GM12878 (cell line): ENCODE data around the gene FGR. TPM values are rescaled to one million over a fixed set of nuclear protein-coding genes. Genes with fewer than 3 reads are reported as not detected.

Experiments used
- ATAC-seq: fragments of 200-7000 bp; cut with Tn5 transposase; 3 replicates; pipeline ENCODE4 v1.9.1; 2020; ENCODE audit warnings: mild to moderate bottlenecking, moderate library complexity
- BruUV-seq: library from RNA; stranded (reverse); fragments of 400-500 nt; replicated peaks from 2 replicates; lab custom pipeline; 2021; lab: Mats Ljungman, UMichigan
- CTCF ChIA-PET: fragments of 300-600 bp; sonication (Branson Sonifier 250); formaldehyde crosslinking; extraction: SDS; loops from one replicate; lab custom pipeline; 2021; ENCODE audit warnings: inconsistent platforms; lab: Yijun Ruan, JAX
- POLR2A ChIA-PET: fragments of 350-600 bp; formaldehyde crosslinking; extraction: SDS; loops from one replicate; lab custom pipeline; 2021; ENCODE audit warnings: inconsistent platforms; lab: Charles Lee
- RAD21 ChIA-PET: fragments of 300-600 bp; sonication (Branson Sonifier 250); formaldehyde crosslinking; loops from one replicate; lab custom pipeline; 2023; ENCODE audit warnings: antibody characterized with exemption; ENCODE audit not compliant: unreplicated experiment; lab: Charles Lee
- SMC1A ChIA-PET: fragments of 300-600 bp; sonication (Branson Sonifier 250); formaldehyde crosslinking; loops from one replicate; lab custom pipeline; 2023; ENCODE audit not compliant: unreplicated experiment, uncharacterized antibody; lab: Charles Lee
- DNase-seq: peaks from one replicate; pipeline ENCODE4 v3.0.0-alpha.2; 2011; ENCODE audit warnings: low read depth, low spot score
- FAIRE-seq: peaks from 3 replicates; lab custom pipeline; 2011; peaks lifted over from hg19 to GRCh38; lab: Jason Lieb, UNC
- H2AFZ ChIP-seq: 2 replicates; pipeline ENCODE4 v1.6.0; 2011; ENCODE audit warnings: low read depth, low read length, control low read depth; ENCODE audit not compliant: control insufficient read depth
- H3K27ac ChIP-seq: 2 replicates; pipeline ENCODE4 v1.5.1; 2011; ENCODE audit warnings: control low read depth; ENCODE audit not compliant: control insufficient read depth, insufficient read depth
- H3K27me3 ChIP-seq, 2 experiments: replicated peaks in 1 of 2; 2 replicates each; pipeline versions ENCODE4 v1.6.0 to v1.6.1; 2011; ENCODE audit warnings: low read length in 1 of 2; ENCODE audit not compliant: control insufficient read depth in 2 of 2, insufficient read depth in 2 of 2
- H3K36me3 ChIP-seq, 2 experiments: 2 replicates each; pipeline ENCODE4 v1.5.1; 2011; ENCODE audit warnings: low read length in 1 of 2; ENCODE audit not compliant: control insufficient read depth in 2 of 2, insufficient read depth in 2 of 2
- H3K4me1 ChIP-seq: 2 replicates; pipeline ENCODE4 v1.6.1; 2011; ENCODE audit warnings: mild to moderate bottlenecking, low read length, moderate library complexity, mixed read lengths; ENCODE audit not compliant: control insufficient read depth, insufficient read depth
- H3K4me2 ChIP-seq: 2 replicates; pipeline ENCODE4 v1.6.0; 2011; ENCODE audit warnings: control low read depth; ENCODE audit not compliant: control insufficient read depth, insufficient read depth
- H3K4me3 ChIP-seq: fragments of 200-600 bp; sonication (generic); 2 replicates; pipeline ENCODE4 v1.5.1; 2016
- H3K79me2 ChIP-seq: 2 replicates; pipeline ENCODE4 v1.6.0; 2011; ENCODE audit warnings: low read length; ENCODE audit not compliant: control insufficient read depth, insufficient read depth
- H3K9ac ChIP-seq: 2 replicates; pipeline ENCODE4 v1.8.0; 2011; ENCODE audit warnings: low read length, control low read depth, mixed read lengths; ENCODE audit not compliant: control insufficient read depth, insufficient read depth
- H3K9me3 ChIP-seq: replicated peaks from 3 replicates; pipeline ENCODE4 v1.5.1; 2011; ENCODE audit warnings: mild to moderate bottlenecking, low read length; ENCODE audit not compliant: control insufficient read depth, insufficient read depth
- H4K20me1 ChIP-seq: 2 replicates; pipeline ENCODE4 v1.6.0; 2011; ENCODE audit not compliant: control insufficient read depth, insufficient read depth
- ASH2L ChIP-seq: fragments of 300-600, 200-600 bp; sonication (generic); IDR thresholded peaks from 2 replicates; pipeline ENCODE4 v1.6.1; 2017; ENCODE audit warnings: low read depth, mild to moderate bottlenecking, borderline replicate concordance
- CBX5 ChIP-seq: sonication (generic); IDR thresholded peaks from 2 replicates; pipeline ENCODE4 v1.6.1; 2016; ENCODE audit warnings: low read depth, moderate library complexity, mild to moderate bottlenecking, inconsistent platforms
- EP300 ChIP-seq, 2 experiments: fragments of 150-350 bp in 1 of 2; IDR thresholded peaks; 2 replicates each; pipeline ENCODE4 v1.6.1; 2011 to 2012; ENCODE audit warnings: low read depth in 2 of 2, low read length in 2 of 2, borderline replicate concordance in 1 of 2, improper control_type of control experiment in 1 of 2, inconsistent platforms in 1 of 2; ENCODE audit not compliant: control insufficient read depth in 1 of 2
- FOXK2 ChIP-seq: fragments of 450-650 bp; IDR thresholded peaks from 2 replicates; pipeline ENCODE4 v1.6.1; 2017; ENCODE audit warnings: mild to moderate bottlenecking, moderate library complexity
- HCFC1 ChIP-seq: fragments of 150-350 bp; IDR thresholded peaks from 2 replicates; pipeline ENCODE4 v1.6.1; 2014; ENCODE audit warnings: low read length
- MXI1 ChIP-seq: fragments of 150-350 bp; IDR thresholded peaks from 2 replicates; pipeline ENCODE4 v1.6.1; 2011; ENCODE audit warnings: low read depth, mild to moderate bottlenecking, inconsistent platforms, low read length, improper control_type of control experiment
- PAX8 ChIP-seq: fragments of 450-650 bp; IDR thresholded peaks from 2 replicates; pipeline ENCODE4 v1.6.1; 2017; ENCODE audit warnings: mild to moderate bottlenecking, moderate library complexity
- RELA ChIP-seq: fragments of 450-650 bp; IDR thresholded peaks from 2 replicates; pipeline ENCODE4 v1.8.0; 2014; ENCODE audit warnings: borderline replicate concordance; ENCODE audit not compliant: partially characterized antibody
- SMAD5 ChIP-seq: IDR thresholded peaks from 2 replicates; pipeline ENCODE4 v1.6.1; 2016; ENCODE audit warnings: antibody characterized with exemption, low read depth
- SMC3 ChIP-seq: IDR thresholded peaks from 2 replicates; pipeline ENCODE4 v1.6.1; 2011; ENCODE audit warnings: low read length, improper control_type of control experiment, borderline replicate concordance
- SREBF1 ChIP-seq: IDR thresholded peaks from 2 replicates; pipeline ENCODE4 v1.6.1; 2012; ENCODE audit warnings: mild to moderate bottlenecking, low read length
- WGBS: methylation state at CpG from one replicate; pipeline ENCODE4 v1.1.6; 2016; ENCODE audit warnings: low lambda C conversion rate; ENCODE audit not compliant: insufficient replicate concordance, insufficient coverage; ENCODE audit errors: missing lambda C conversion rate; 5-methylcytosine and 5-hydroxymethylcytosine counted together
- in situ Hi-C: fragments of 300-500 bp; cut with MboI; formaldehyde crosslinking; loops from 9 replicates; pipeline ENCODE4 v1.14.3; 2018; ENCODE audit warnings: mixed read lengths
- intact Hi-C: fragments of 100-400 bp; cut with micrococcal nuclease; formaldehyde crosslinking; loops from one replicate; pipeline ENCODE4 v1.14.2; 2022; ENCODE audit not compliant: unreplicated experiment
- polyA plus RNA-seq, 11 experiments: library from polyadenylated mRNA; depleted of rRNA in 4 of 11; unstranded in 6 of 11; stranded (reverse) in 5 of 11; fragments of >200 nt; fragmentation: Nextera tagmentation in 4 of 11; fragmentation: Illumina TruSeq in 1 of 11; extraction: Ambion mirVana in 4 of 11; extraction: Trizol in 1 of 11; gene quantifications; 1 replicate in 1 of 11; 2 replicates in 10 of 11; pipeline versions ENCODE4 v1.2.1 to v1.2.3, GENCODE V29; 2011 to 2016; ENCODE audit warnings: inconsistent platforms in 2 of 11, missing spikeins in 2 of 11, low read depth in 1 of 11
- total RNA-seq, 4 experiments: library from RNA; depleted of rRNA in 3 of 4; stranded (reverse); fragments of >200 nt in 3 of 4; fragmentation: Illumina TruSeq in 1 of 4; extraction: Trizol in 1 of 4; gene quantifications; 2 replicates each; pipeline versions ENCODE4 v1.2.1 to v1.2.3, GENCODE V29; 2013 to 2021
- TF ChIP-seq, protein P1 (sequence below): IDR thresholded peaks from 2 replicates; pipeline ENCODE4 v1.6.1; 2011; ENCODE audit warnings: borderline replicate concordance, low read depth, mild to moderate bottlenecking, moderate library complexity, low read length; ENCODE audit not compliant: insufficient read depth, poor library complexity, severe bottlenecking
- TF ChIP-seq, protein P2 (sequence below): fragments of 450-650 bp; IDR thresholded peaks from 2 replicates; pipeline ENCODE4 v1.6.1; 2016; ENCODE audit warnings: mild to moderate bottlenecking, moderate library complexity, borderline replicate concordance

Gene FGR
- total and polyA plus RNA-seq, 10 of the 15 experiments (the other 5 are each of a cell fraction or from before 2014, with no cell fraction given): 10.9 to 193 (median 74.7) TPM

DNA sequence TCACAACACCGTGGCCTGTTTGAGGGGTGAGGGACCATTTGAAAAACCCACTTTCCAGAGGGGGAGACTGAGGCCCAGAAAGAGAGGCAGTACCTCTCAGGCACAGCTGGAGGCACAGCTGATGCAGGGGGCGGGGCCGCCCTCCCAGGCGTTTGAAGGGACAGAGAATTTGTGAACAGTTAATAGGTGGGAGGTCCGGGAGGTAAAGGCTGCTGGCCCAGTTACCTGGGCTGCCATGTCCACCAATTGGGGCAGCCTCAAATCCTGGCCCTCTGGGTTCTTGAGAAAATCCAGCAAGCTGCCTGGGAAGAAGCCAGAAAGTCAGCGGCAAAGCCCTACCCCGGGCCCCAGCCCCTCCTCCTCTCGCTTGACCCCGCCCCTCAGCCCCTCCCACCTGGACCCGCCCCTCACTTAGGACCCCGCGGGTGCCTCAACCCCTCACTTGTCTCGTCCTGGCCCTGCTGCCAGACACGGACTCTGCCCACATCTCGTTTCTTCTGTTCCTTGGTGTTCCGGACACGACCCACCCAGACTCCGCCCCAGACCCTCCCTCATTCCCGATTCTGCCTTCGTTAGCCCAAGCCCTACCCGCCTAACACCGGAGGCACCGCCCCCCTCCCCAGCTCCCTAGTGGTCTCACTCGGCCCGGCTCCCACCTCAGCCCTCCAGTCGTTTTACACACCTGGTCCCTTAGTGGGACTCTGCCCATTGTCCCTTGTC lies 20.2 kb downstream of the FGR start (continued):
- TF ChIP-seq EP300 (IDR thresholded peaks at IDR 0.05; ENCODE audit: borderline replicate concordance in 1 of 2, control insufficient read depth in 1 of 2, low read depth in 2 of 2, low read length in 2 of 2) (no peak), MXI1 (no peak), ASH2L (no peak), SMC3 (no peak), CBX5 (no peak), HCFC1 (no peak)

DNA sequence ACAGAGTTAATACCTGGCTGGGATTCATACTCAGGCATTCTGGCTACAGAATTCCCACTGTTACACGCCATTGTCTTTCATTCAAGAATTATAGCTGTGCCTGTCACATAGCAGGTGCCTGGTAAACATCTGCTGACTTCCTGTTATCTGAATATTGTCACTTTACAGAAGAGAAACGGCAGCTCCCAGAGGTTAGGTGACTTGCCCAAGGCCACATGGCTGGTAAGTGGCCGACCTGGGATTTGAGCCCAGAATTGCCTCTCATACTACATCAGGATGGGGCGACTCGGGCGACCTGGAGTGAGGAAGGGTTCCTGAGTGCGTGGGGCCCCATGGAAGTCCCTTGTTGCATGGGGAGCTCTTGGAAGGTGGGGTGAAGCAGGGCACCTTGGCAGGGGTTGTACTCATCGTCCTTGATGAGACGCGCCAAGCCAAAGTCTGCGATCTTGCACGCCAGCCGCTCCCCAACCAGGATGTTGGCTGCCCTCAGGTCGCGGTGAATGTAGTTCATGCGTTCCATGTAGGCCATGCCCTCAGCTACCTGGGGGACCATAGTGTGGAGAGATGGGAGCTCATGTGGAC lies 20.9 kb downstream of the FGR start:
- CTCF ChIA-PET: interaction anchor here (0.6 to 1.5 kb wide), 2 partner anchors 55 to 358 kb away, joined by 3 to 5 read pairs; no protein-coding TSS in a partner anchor
- Histone ChIP-seq H4K20me1 (no peaks in the 10 kb centered on the region), H3K36me3 (peaks cover 29 to 40% of the 10 kb centered on the region in 2 experiments; a peak in 3 of 4 replicates), H3K9me3 (no peaks in the 10 kb centered on the region), H3K4me3 (no peak overlapping the region), H3K79me2 (peaks cover 3% of the 10 kb centered on the region; the same call in 1 of the 2 replicates), H3K4me1 (peaks cover 34% of the 10 kb centered on the region), H3K4me2 (no peak overlapping the region), H3K27me3 (no peaks in the 10 kb centered on the region), H3K9ac (no peak overlapping the region), H3K27ac (no peak overlapping the region), H2AFZ (no peak overlapping the region)
- no TSS peak for BruUV-seq
- intact Hi-C loops: no loop called here
- 92% methylated on average over 16 of the region's 16 CpGs for WGBS
- DNase-seq (no peak), ATAC-seq (no peak), FAIRE-seq (no peak)
- SMC1A ChIA-PET: interaction anchor here (1.6 to 10.2 kb wide), 3 partner anchors 16 to 50 kb away, joined by 3 to 71 read pairs (median 3); no protein-coding TSS in a partner anchor
- RAD21 ChIA-PET: interaction anchor here (1.0 kb wide), 1 partner anchor 49 kb away, joined by 3 read pairs; no protein-coding TSS in a partner anchor
- TF ChIP-seq PAX8 (no peak), SREBF1 (no peak), RELA (no peak), FOXK2 (no peak), SMAD5 (no peak)
- TF ChIP-seq, protein P1, sequence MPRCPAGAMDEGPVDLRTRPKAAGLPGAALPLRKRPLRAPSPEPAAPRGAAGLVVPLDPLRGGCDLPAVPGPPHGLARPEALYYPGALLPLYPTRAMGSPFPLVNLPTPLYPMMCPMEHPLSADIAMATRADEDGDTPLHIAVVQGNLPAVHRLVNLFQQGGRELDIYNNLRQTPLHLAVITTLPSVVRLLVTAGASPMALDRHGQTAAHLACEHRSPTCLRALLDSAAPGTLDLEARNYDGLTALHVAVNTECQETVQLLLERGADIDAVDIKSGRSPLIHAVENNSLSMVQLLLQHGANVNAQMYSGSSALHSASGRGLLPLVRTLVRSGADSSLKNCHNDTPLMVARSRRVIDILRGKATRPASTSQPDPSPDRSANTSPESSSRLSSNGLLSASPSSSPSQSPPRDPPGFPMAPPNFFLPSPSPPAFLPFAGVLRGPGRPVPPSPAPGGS: no peak
- TF ChIP-seq, protein P2, sequence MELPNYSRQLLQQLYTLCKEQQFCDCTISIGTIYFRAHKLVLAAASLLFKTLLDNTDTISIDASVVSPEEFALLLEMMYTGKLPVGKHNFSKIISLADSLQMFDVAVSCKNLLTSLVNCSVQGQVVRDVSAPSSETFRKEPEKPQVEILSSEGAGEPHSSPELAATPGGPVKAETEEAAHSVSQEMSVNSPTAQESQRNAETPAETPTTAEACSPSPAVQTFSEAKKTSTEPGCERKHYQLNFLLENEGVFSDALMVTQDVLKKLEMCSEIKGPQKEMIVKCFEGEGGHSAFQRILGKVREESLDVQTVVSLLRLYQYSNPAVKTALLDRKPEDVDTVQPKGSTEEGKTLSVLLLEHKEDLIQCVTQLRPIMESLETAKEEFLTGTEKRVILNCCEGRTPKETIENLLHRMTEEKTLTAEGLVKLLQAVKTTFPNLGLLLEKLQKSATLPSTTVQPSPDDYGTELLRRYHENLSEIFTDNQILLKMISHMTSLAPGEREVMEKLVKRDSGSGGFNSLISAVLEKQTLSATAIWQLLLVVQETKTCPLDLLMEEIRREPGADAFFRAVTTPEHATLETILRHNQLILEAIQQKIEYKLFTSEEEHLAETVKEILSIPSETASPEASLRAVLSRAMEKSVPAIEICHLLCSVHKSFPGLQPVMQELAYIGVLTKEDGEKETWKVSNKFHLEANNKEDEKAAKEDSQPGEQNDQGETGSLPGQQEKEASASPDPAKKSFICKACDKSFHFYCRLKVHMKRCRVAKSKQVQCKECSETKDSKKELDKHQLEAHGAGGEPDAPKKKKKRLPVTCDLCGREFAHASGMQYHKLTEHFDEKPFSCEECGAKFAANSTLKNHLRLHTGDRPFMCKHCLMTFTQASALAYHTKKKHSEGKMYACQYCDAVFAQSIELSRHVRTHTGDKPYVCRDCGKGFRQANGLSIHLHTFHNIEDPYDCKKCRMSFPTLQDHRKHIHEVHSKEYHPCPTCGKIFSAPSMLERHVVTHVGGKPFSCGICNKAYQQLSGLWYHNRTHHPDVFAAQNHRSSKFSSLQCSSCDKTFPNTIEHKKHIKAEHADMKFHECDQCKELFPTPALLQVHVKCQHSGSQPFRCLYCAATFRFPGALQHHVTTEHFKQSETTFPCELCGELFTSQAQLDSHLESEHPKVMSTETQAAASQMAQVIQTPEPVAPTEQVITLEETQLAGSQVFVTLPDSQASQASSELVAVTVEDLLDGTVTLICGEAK: no peak
- POLR2A ChIA-PET: interaction anchor here (1.5 kb wide), 1 partner anchor 9 kb away, joined by 6 read pairs; no protein-coding TSS in a partner anchor
- in situ Hi-C loops: no loop called here
